WTC11 (cell line): ENCODE results near the gene GREM1.

Experiments used
- CREB1 ChIP-seq: sonication (generic); formaldehyde crosslinking; IDR thresholded peaks from 2 replicates; pipeline ENCODE4 v1.8.0; 2023; ENCODE audit warnings: mild to moderate bottlenecking, missing genetic modification reagents
- NFE2L1 ChIP-seq: sonication (generic); formaldehyde crosslinking; IDR thresholded peaks from 2 replicates; pipeline ENCODE4 v1.8.1; 2023; ENCODE audit warnings: missing genetic modification reagents
- NFYB ChIP-seq: sonication (generic); formaldehyde crosslinking; conservative IDR thresholded peaks from 2 replicates; pipeline ENCODE4 v1.8.0; 2022; ENCODE audit warnings: low read depth, missing genetic modification reagents
- NR2C2 ChIP-seq: sonication (generic); formaldehyde crosslinking; IDR thresholded peaks from 2 replicates; pipeline ENCODE4 v1.8.0; 2022; ENCODE audit warnings: mild to moderate bottlenecking, missing genetic modification reagents
- TF ChIP-seq, protein P1 (sequence below): fragments of 200-600 bp; IDR thresholded peaks from 2 replicates; pipeline ENCODE4 v1.8.0; 2022; ENCODE audit warnings: antibody characterized with exemption
- TF ChIP-seq, protein P2 (sequence below): sonication (generic); formaldehyde crosslinking; conservative IDR thresholded peaks from 2 replicates; pipeline ENCODE4 v1.8.1; 2023; ENCODE audit warnings: mild to moderate bottlenecking, low read depth, missing genetic modification reagents, moderate library complexity
- TF ChIP-seq, protein P3 (sequence below): sonication (generic); formaldehyde crosslinking; IDR thresholded peaks from 2 replicates; pipeline ENCODE4 v1.8.0; 2022; ENCODE audit warnings: mild to moderate bottlenecking, missing genetic modification reagents

DNA sequence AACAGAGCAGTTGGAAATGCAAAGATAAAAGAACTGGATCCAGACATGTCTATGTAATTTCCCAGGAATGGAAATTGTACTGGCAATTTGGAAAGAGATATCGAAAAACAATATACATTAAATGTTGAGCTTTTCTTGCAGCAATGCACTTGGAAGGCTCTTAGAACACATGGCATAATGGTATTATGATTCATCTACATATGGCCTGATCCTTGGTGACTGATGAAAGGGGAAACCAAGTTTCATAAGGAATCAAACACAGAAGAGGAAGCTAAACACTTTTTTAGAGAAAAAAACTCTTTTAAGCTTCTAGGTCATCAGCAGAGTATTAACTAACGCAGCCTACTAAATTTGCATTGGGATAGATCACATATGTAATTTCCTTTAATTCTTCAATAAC lies 12.4 kb upstream of the GREM1 start:
- TF ChIP-seq, protein P1, sequence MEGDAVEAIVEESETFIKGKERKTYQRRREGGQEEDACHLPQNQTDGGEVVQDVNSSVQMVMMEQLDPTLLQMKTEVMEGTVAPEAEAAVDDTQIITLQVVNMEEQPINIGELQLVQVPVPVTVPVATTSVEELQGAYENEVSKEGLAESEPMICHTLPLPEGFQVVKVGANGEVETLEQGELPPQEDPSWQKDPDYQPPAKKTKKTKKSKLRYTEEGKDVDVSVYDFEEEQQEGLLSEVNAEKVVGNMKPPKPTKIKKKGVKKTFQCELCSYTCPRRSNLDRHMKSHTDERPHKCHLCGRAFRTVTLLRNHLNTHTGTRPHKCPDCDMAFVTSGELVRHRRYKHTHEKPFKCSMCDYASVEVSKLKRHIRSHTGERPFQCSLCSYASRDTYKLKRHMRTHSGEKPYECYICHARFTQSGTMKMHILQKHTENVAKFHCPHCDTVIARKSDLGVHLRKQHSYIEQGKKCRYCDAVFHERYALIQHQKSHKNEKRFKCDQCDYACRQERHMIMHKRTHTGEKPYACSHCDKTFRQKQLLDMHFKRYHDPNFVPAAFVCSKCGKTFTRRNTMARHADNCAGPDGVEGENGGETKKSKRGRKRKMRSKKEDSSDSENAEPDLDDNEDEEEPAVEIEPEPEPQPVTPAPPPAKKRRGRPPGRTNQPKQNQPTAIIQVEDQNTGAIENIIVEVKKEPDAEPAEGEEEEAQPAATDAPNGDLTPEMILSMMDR: no peak
- TF ChIP-seq, protein P2, sequence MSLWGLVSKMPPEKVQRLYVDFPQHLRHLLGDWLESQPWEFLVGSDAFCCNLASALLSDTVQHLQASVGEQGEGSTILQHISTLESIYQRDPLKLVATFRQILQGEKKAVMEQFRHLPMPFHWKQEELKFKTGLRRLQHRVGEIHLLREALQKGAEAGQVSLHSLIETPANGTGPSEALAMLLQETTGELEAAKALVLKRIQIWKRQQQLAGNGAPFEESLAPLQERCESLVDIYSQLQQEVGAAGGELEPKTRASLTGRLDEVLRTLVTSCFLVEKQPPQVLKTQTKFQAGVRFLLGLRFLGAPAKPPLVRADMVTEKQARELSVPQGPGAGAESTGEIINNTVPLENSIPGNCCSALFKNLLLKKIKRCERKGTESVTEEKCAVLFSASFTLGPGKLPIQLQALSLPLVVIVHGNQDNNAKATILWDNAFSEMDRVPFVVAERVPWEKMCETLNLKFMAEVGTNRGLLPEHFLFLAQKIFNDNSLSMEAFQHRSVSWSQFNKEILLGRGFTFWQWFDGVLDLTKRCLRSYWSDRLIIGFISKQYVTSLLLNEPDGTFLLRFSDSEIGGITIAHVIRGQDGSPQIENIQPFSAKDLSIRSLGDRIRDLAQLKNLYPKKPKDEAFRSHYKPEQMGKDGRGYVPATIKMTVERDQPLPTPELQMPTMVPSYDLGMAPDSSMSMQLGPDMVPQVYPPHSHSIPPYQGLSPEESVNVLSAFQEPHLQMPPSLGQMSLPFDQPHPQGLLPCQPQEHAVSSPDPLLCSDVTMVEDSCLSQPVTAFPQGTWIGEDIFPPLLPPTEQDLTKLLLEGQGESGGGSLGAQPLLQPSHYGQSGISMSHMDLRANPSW (CRISPR knock-in tag): no peak
- TF ChIP-seq NR2C2 (CRISPR knock-in tag) (no peak), NFE2L1 (no peak), NFYB (CRISPR knock-in tag) (no peak), CREB1 (CRISPR knock-in tag) (no peak)
- TF ChIP-seq, protein P3, sequence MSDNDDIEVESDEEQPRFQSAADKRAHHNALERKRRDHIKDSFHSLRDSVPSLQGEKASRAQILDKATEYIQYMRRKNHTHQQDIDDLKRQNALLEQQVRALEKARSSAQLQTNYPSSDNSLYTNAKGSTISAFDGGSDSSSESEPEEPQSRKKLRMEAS (CRISPR knock-in tag): no peak
